K562 (cell line): ENCODE results near the gene ATP5ME. TPM values are rescaled to one million over a fixed set of nuclear protein-coding genes. Genes with fewer than 3 reads are reported as not detected.

Experiments used
- ATAC-seq: fragments of 200-7000 bp; cut with Tn5 transposase; 3 replicates; pipeline ENCODE4 v1.9.1; 2020; ENCODE audit warnings: moderate library complexity
- BruUV-seq: library from RNA; stranded (reverse); fragments of 400-500 nt; replicated peaks from 2 replicates; lab custom pipeline; 2021; lab: Mats Ljungman, UMichigan
- CTCF ChIA-PET: fragments of 300-600 bp; formaldehyde crosslinking; extraction: SDS; loops from one replicate; lab custom pipeline; 2021; ENCODE audit warnings: low intra/inter-chr PET ratio; lab: Yijun Ruan, JAX
- POLR2A ChIA-PET: fragments of 300-600, 350-650 bp; sonication (Branson Sonifier 250); formaldehyde crosslinking; extraction: SDS; loops from one replicate; lab custom pipeline; 2021; ENCODE audit warnings: antibody characterized with exemption, inconsistent platforms; lab: Yijun Ruan, JAX
- DNase-seq, 4 experiments: peaks; one replicate each; pipeline versions ENCODE4 v3.0.0 to v3.0.0-alpha.2; 2011 to 2018; ENCODE audit warnings: low spot score in 3 of 4, mixed read lengths in 3 of 4; ENCODE audit errors: extremely low read depth in 1 of 4
- FAIRE-seq: peaks from 2 replicates; lab custom pipeline; 2011; peaks lifted over from hg19 to GRCh38; lab: Jason Lieb, UNC
- H2AFZ ChIP-seq: 2 replicates; pipeline ENCODE4 v1.6.0; 2011; ENCODE audit warnings: low read depth, low read length, control low read depth, inconsistent platforms
- H3K27ac ChIP-seq: fragments of 200-600 bp; 3 replicates; pipeline ENCODE4 v1.8.0; 2011; ENCODE audit warnings: low read depth, mild to moderate bottlenecking, control low read depth, inconsistent platforms, low read length, moderate library complexity, mixed read lengths; ENCODE audit errors: extremely low read depth
- H3K27me3 ChIP-seq, 2 experiments: fragments of 300-600 bp in 1 of 2; 2 replicates in 1 of 2; 3 replicates in 1 of 2; pipeline versions ENCODE4 v1.6.0 to v1.8.0; 2011; ENCODE audit warnings: inconsistent platforms in 2 of 2, low read length in 2 of 2, mild to moderate bottlenecking in 1 of 2, mixed read lengths in 1 of 2, moderate library complexity in 1 of 2; ENCODE audit not compliant: control insufficient read depth in 2 of 2, insufficient read depth in 2 of 2
- H3K36me3 ChIP-seq: fragments of 300-600 bp; 3 replicates; pipeline ENCODE4 v1.8.0; 2011; ENCODE audit warnings: mild to moderate bottlenecking, low read length, inconsistent platforms; ENCODE audit not compliant: control insufficient read depth, insufficient read depth
- H3K4me1 ChIP-seq, 2 experiments: fragments of 200-600 bp in 1 of 2; replicated peaks in 1 of 2; 2 replicates in 1 of 2; 3 replicates in 1 of 2; pipeline versions ENCODE4 v1.5.1 to v1.8.0; 2011; ENCODE audit warnings: inconsistent platforms in 2 of 2, low read length in 2 of 2, mild to moderate bottlenecking in 1 of 2, mixed read lengths in 1 of 2, moderate library complexity in 1 of 2; ENCODE audit not compliant: control insufficient read depth in 2 of 2, insufficient read depth in 2 of 2
- H3K4me2 ChIP-seq: 2 replicates; pipeline ENCODE4 v1.6.1; 2011; ENCODE audit warnings: low read length, control low read depth, inconsistent platforms, mixed read lengths; ENCODE audit not compliant: insufficient read depth
- H3K4me3 ChIP-seq: fragments of 200-600 bp; sonication (generic), shearing (Covaris generic); 2 replicates; pipeline ENCODE4 v1.5.1; 2016; ENCODE audit warnings: control low read depth, inconsistent platforms
- H3K79me2 ChIP-seq: fragments of 200-600 bp; 3 replicates; pipeline ENCODE4 v1.8.0; 2011; ENCODE audit warnings: low read length, inconsistent platforms; ENCODE audit not compliant: control insufficient read depth, insufficient read depth
- H3K9ac ChIP-seq, 2 experiments: 2 replicates each; pipeline versions ENCODE4 v1.6.0 to v1.6.1; 2011; ENCODE audit warnings: low read depth in 2 of 2, low read length in 2 of 2, control low read depth in 1 of 2, inconsistent platforms in 1 of 2, mild to moderate bottlenecking in 1 of 2, mixed read lengths in 1 of 2; ENCODE audit not compliant: insufficient read depth in 1 of 2
- H3K9me1 ChIP-seq: one replicate; pipeline ENCODE4 v1.6.0; 2011; ENCODE audit warnings: inconsistent platforms, mild to moderate bottlenecking, low read length, moderate library complexity; ENCODE audit not compliant: control insufficient read depth, insufficient read depth
- H3K9me3 ChIP-seq: replicated peaks from 2 replicates; pipeline ENCODE4 v1.5.1; 2011; ENCODE audit warnings: low read depth, low read length, inconsistent platforms; ENCODE audit not compliant: control insufficient read depth, insufficient read depth
- H4K20me1 ChIP-seq: replicated peaks from 2 replicates; pipeline ENCODE4 v1.6.1; 2011; ENCODE audit warnings: low read length, inconsistent platforms, mixed read lengths; ENCODE audit not compliant: control insufficient read depth, insufficient read depth
- EGR1 ChIP-seq: fragments of 450-650 bp; conservative IDR thresholded peaks from 2 replicates; pipeline ENCODE4 v1.6.1; 2017; ENCODE audit warnings: mild to moderate bottlenecking
- ETV1 ChIP-seq: fragments of 450-650 bp; conservative IDR thresholded peaks from 2 replicates; pipeline ENCODE4 v1.6.1; 2016; ENCODE audit warnings: missing genetic modification characterization, control low read depth, low read depth, missing compliant biosample characterization
- ETV5 ChIP-seq: sonication (generic); formaldehyde crosslinking; IDR thresholded peaks from 2 replicates; pipeline ENCODE4 v1.4.0; 2020; ENCODE audit warnings: low read depth, mild to moderate bottlenecking, missing genetic modification reagents
- GATAD2B ChIP-seq: fragments of 450-650 bp; IDR thresholded peaks from 2 replicates; pipeline ENCODE4 v1.6.1; 2017; ENCODE audit warnings: mild to moderate bottlenecking, borderline replicate concordance
- MCM3 ChIP-seq: fragments of 450-650 bp; IDR thresholded peaks from 2 replicates; pipeline ENCODE4 v1.6.1; 2016
- NR2C1 ChIP-seq, 2 experiments: fragments of 450-650 bp; IDR thresholded peaks; 2 replicates each; pipeline ENCODE4 v1.6.1; 2017; ENCODE audit warnings: mild to moderate bottlenecking in 2 of 2, antibody characterized with exemption in 1 of 2, inconsistent platforms in 1 of 2, missing compliant biosample characterization in 1 of 2, missing genetic modification characterization in 1 of 2
- POLR2G ChIP-seq: fragments of 200-400 bp; formaldehyde crosslinking; IDR thresholded peaks from 2 replicates; pipeline ENCODE4 v1.6.1; 2017; ENCODE audit warnings: low read depth, mild to moderate bottlenecking, antibody characterized with exemption, low read length, moderate library complexity
- RBM22 ChIP-seq: fragments of 200-400 bp; formaldehyde crosslinking; IDR thresholded peaks from 2 replicates; pipeline ENCODE4 v1.6.1; 2018; ENCODE audit warnings: low read length, low read depth; ENCODE audit not compliant: poor library complexity, severe bottlenecking
- TRIM24 ChIP-seq, 2 experiments: fragments of 450-650 bp; IDR thresholded peaks; 2 replicates each; pipeline ENCODE4 v1.6.1; 2016
- WGBS: fragments of 100-300 bp; shearing (Covaris generic); methylation state at CpG from one replicate; pipeline ENCODE4 v1.1.6; 2016; ENCODE audit warnings: low coverage, mixed read lengths; ENCODE audit not compliant: insufficient coverage; ENCODE audit errors: missing lambda C conversion rate; 5-methylcytosine and 5-hydroxymethylcytosine counted together
- in situ Hi-C: fragments of 300-500 bp; cut with MboI; formaldehyde crosslinking; loops from 4 replicates; pipeline ENCODE4 v1.15.0; 2018; ENCODE audit warnings: inconsistent platforms, mixed read lengths
- intact Hi-C: fragments of 100-400 bp; cut with micrococcal nuclease; formaldehyde crosslinking; loops from 2 replicates; pipeline ENCODE4 v1.14.2; 2022
- polyA plus RNA-seq, 8 experiments: library from polyadenylated mRNA; depleted of rRNA in 4 of 8; stranded (reverse) in 5 of 8; unstranded in 3 of 8; fragments of >200 nt; fragmentation: Nextera tagmentation in 2 of 8; fragmentation: Illumina TruSeq in 1 of 8; extraction: Ambion mirVana in 2 of 8; extraction: Trizol in 1 of 8; gene quantifications; 2 replicates each; pipeline versions ENCODE4 v1.2.1 to v1.2.3, GENCODE V29; 2011 to 2014; ENCODE audit warnings: inconsistent platforms in 1 of 8, missing spikeins in 1 of 8
- total RNA-seq, 7 experiments: library from RNA; depleted of rRNA in 6 of 7; stranded (reverse); fragments of >200 nt in 6 of 7; fragmentation: Illumina TruSeq in 2 of 7; extraction: Trizol in 2 of 7; gene quantifications; 2 replicates each; pipeline versions ENCODE4 v1.2.1 to v1.2.3, GENCODE V29; 2011 to 2021; ENCODE audit warnings: low replicate concordance in 1 of 7
- TF ChIP-seq, protein P1 (sequence below): sonication (generic); formaldehyde crosslinking; IDR thresholded peaks from 2 replicates; pipeline ENCODE4 v1.4.0; 2020; ENCODE audit warnings: mild to moderate bottlenecking, missing genetic modification reagents

The ATP5ME gene
- total and polyA plus RNA-seq, 9 of the 15 experiments (the other 6 are each of a cell fraction or from before 2014, with no cell fraction given), result 509 to 2,480 (median 887) TPM

- TF ChIP-seq, protein P1, sequence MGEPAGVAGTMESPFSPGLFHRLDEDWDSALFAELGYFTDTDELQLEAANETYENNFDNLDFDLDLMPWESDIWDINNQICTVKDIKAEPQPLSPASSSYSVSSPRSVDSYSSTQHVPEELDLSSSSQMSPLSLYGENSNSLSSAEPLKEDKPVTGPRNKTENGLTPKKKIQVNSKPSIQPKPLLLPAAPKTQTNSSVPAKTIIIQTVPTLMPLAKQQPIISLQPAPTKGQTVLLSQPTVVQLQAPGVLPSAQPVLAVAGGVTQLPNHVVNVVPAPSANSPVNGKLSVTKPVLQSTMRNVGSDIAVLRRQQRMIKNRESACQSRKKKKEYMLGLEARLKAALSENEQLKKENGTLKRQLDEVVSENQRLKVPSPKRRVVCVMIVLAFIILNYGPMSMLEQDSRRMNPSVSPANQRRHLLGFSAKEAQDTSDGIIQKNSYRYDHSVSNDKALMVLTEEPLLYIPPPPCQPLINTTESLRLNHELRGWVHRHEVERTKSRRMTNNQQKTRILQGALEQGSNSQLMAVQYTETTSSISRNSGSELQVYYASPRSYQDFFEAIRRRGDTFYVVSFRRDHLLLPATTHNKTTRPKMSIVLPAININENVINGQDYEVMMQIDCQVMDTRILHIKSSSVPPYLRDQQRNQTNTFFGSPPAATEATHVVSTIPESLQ, result no peak
- no peak for TF ChIP-seq ETV1
Measured at GRCh38 chr4:722169-722725, 48.2 kb upstream of the ATP5ME start (continued).

GRCh38 chr4:721261-722168, 47.4 kb upstream of the ATP5ME start:
- WGBS, result 92% methylated on average over 24 of the region's 31 CpGs
- no peak for DNase-seq
- no peak for FAIRE-seq
- H3K9me3 ChIP-seq, result peaks cover 1% of the 10 kb centered on the region
- H3K79me2 ChIP-seq, result peaks cover 62% of the 10 kb centered on the region
- H3K36me3 ChIP-seq, result peaks cover 16% of the 10 kb centered on the region; the same call in 2 of the 3 replicates
- ATAC-seq, result no peak
- intact Hi-C loops, result no loop called here
- H3K27me3 ChIP-seq, result no peaks in the 10 kb centered on the region
- H3K4me3 ChIP-seq, result no peak overlapping the region
- ChIA-PET CTCF (no interaction called here), POLR2A (interaction anchor here (0.5 to 0.6 kb wide), 2 partner anchors 263 to 628 kb away, joined by 3 read pairs; no protein-coding TSS in a partner anchor)
- no peak overlapping the region for H3K9ac ChIP-seq
- in situ Hi-C loops, result no loop called here
- no peak overlapping the region for H2AFZ ChIP-seq
- peaks cover 8 to 57% of the 10 kb centered on the region in 2 experiments for H3K4me1 ChIP-seq
- no peak overlapping the region for H3K4me2 ChIP-seq
- no peaks in the 10 kb centered on the region; the same call in 1 of the 2 replicates for H4K20me1 ChIP-seq
- peak; percentile 38; the same call in 1 of the 2 replicates for TF ChIP-seq EGR1
- TF ChIP-seq TRIM24 (IDR thresholded peaks at IDR 0.05), result no peak
- peak; percentile 48 for TF ChIP-seq RBM22
- TF ChIP-seq POLR2G, result peak; percentile 42
- TF ChIP-seq ETV5 (CRISPR knock-in tag), result no peak
- TF ChIP-seq NR2C1 (IDR thresholded peaks at IDR 0.05), result no peak
- no peak for TF ChIP-seq NR2C1 (tag; IDR thresholded peaks at IDR 0.05)
- no peak for TF ChIP-seq MCM3
- TF ChIP-seq GATAD2B, result no peak
- H3K9me1 ChIP-seq, result no peaks in the 10 kb centered on the region
- no TSS peak for BruUV-seq
- H3K27ac ChIP-seq, result no peak overlapping the region
